ENCODE measurements around the gene OSBPL1A. TPM values are rescaled to one million over a fixed set of nuclear protein-coding genes. Genes with fewer than 3 reads are reported as not detected.

The OSBPL1A gene
- total and polyA plus RNA-seq, 2 of the 8 experiments (the other 6 are each of a cell fraction or from before 2014, with no cell fraction given), result 53.2 to 74.9 TPM

GRCh38 chr18:24322584-24323136 lies 75.0 kb downstream of the OSBPL1A start:
- Histone ChIP-seq H3K4me3 (ENCODE audit: extremely low read depth in 1 of 4, insufficient read depth in 2 of 4, low read depth in 3 of 4, low read length in 4 of 4) (no peak overlapping the region), H4K8ac (ENCODE audit: extremely low read depth, insufficient read depth, low read length) (no peak overlapping the region), H3K18ac (ENCODE audit: extremely low read depth, low read length) (no peak overlapping the region), H3K4me1 (replicated peaks in 1 of 4; ENCODE audit: control insufficient read depth in 3 of 4, insufficient read depth in 4 of 4, low read length in 3 of 4) (no peaks in the 10 kb centered on the region), H3K23me2 (ENCODE audit: low read depth, low read length) (no peaks in the 10 kb centered on the region), H3K27me3 (replicated peaks in 1 of 4; ENCODE audit: control insufficient read depth in 3 of 4, extremely low read depth in 1 of 4, insufficient read depth in 3 of 4, low read length in 3 of 4) (no peaks in the 10 kb centered on the region), H3K9ac (replicated peaks in 1 of 4; ENCODE audit: extremely low read depth in 1 of 4, low read depth in 3 of 4, low read length in 3 of 4) (no peak overlapping the region), H2BK5ac (ENCODE audit: low read depth, low read length) (no peak overlapping the region), H3K9me3 (ENCODE audit: insufficient read depth in 2 of 2, low read depth in 1 of 2, low read length in 1 of 2) (no peaks in the 10 kb centered on the region), H3K14ac (ENCODE audit: insufficient read length) (no peak overlapping the region), H4K91ac (replicated peaks; ENCODE audit: insufficient read length, low read length) (no peak overlapping the region), H3K4me2 (ENCODE audit: insufficient read depth in 1 of 2, low read depth in 2 of 2, low read length in 2 of 2) (no peak overlapping the region), H3K79me1 (ENCODE audit: low read depth, low read length) (no peaks in the 10 kb centered on the region), H2AK5ac (ENCODE audit: low read depth, low read length) (no peak overlapping the region), H2BK20ac (ENCODE audit: low read length) (no peak overlapping the region), H4K5ac (ENCODE audit: insufficient read length, low read depth, low read length) (no peak overlapping the region), H2BK120ac (replicated peaks; ENCODE audit: low read depth, low read length) (no peak overlapping the region), H3K4ac (replicated peaks; ENCODE audit: insufficient read length, low read depth, low read length) (no peak overlapping the region), H2BK15ac (ENCODE audit: low read length) (no peak overlapping the region), H2BK12ac (ENCODE audit: low read depth, low read length) (no peak overlapping the region), H2AFZ (ENCODE audit: low read length) (no peak overlapping the region), H3K56ac (replicated peaks; ENCODE audit: insufficient read length, low read depth, low read length) (no peak overlapping the region), H3K27ac (ENCODE audit: low read depth, low read length) (no peak overlapping the region), H3K36me3 (ENCODE audit: control insufficient read depth in 2 of 4, insufficient read depth in 4 of 4, low read length in 3 of 4) (no peaks in the 10 kb centered on the region), H3K79me2 (ENCODE audit: control insufficient read depth in 1 of 2, insufficient read depth in 2 of 2, low read length in 2 of 2) (no peaks in the 10 kb centered on the region), H4K20me1 (replicated peaks in 1 of 2; ENCODE audit: control insufficient read depth in 1 of 2, insufficient read depth in 2 of 2, low read length in 2 of 2) (no peaks in the 10 kb centered on the region), H3K23ac (ENCODE audit: insufficient read length) (no peak overlapping the region)
- FAIRE-seq (no peak), DNase-seq (ENCODE audit: low read depth in 1 of 2, low spot score in 2 of 2) (no peak)
- POLR2A ChIA-PET (ENCODE audit: partially characterized antibody), result no interaction called here
- CTCF ChIA-PET (ENCODE audit: partially characterized antibody), result no interaction called here
- TF ChIP-seq ZNF274 (IDR thresholded peaks at IDR 0.05; ENCODE audit: borderline replicate concordance, extremely low read depth, low read length), result no peak
- no peak for TF ChIP-seq CBX8 (IDR thresholded peaks at IDR 0.05; ENCODE audit: borderline replicate concordance, low read depth, low read length)
